ENCODE data around the gene ASTN2.

DNA sequence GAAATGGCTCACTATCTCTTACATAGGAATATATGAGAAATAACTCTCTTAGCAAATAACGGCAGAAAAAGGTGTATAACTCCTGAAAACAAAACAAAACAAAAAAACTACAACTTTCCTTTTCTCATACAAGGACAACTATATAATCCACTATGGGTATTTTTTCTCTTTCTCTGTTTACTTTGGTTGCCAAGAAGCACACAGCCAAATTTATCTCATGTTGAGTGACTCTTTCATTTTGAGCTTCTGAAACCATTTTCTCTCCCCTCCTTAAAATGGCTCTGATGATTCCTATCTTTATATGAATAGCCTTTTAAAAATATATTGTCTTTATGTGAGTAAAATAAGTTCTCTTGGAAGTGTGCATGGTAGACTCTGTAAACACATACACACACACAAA lies 599.0 kb downstream of the ASTN2 start:
- TF ChIP-seq, protein P1, sequence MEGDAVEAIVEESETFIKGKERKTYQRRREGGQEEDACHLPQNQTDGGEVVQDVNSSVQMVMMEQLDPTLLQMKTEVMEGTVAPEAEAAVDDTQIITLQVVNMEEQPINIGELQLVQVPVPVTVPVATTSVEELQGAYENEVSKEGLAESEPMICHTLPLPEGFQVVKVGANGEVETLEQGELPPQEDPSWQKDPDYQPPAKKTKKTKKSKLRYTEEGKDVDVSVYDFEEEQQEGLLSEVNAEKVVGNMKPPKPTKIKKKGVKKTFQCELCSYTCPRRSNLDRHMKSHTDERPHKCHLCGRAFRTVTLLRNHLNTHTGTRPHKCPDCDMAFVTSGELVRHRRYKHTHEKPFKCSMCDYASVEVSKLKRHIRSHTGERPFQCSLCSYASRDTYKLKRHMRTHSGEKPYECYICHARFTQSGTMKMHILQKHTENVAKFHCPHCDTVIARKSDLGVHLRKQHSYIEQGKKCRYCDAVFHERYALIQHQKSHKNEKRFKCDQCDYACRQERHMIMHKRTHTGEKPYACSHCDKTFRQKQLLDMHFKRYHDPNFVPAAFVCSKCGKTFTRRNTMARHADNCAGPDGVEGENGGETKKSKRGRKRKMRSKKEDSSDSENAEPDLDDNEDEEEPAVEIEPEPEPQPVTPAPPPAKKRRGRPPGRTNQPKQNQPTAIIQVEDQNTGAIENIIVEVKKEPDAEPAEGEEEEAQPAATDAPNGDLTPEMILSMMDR (conservative IDR thresholded peaks at IDR 0.05; ENCODE audit: low read length), result no peak
- no peak for TF ChIP-seq EZH2phosphoT487 (IDR thresholded peaks at IDR 0.05; ENCODE audit: borderline replicate concordance, low read depth, low read length)
